Skeletal muscle cell (primary cell): Measurements from ENCODE around the gene MTA1.

Experiments used
- DNase-seq: peaks from one replicate; pipeline ENCODE4 v3.0.0-alpha.2; 2010; ENCODE audit warnings: low read depth
- H3K4me3 ChIP-seq: 2 replicates; pipeline ENCODE4 v1.5.1; 2011; ENCODE audit warnings: low read depth, mild to moderate bottlenecking, control low read depth, low read length, moderate library complexity

Gene MTA1

DNA sequence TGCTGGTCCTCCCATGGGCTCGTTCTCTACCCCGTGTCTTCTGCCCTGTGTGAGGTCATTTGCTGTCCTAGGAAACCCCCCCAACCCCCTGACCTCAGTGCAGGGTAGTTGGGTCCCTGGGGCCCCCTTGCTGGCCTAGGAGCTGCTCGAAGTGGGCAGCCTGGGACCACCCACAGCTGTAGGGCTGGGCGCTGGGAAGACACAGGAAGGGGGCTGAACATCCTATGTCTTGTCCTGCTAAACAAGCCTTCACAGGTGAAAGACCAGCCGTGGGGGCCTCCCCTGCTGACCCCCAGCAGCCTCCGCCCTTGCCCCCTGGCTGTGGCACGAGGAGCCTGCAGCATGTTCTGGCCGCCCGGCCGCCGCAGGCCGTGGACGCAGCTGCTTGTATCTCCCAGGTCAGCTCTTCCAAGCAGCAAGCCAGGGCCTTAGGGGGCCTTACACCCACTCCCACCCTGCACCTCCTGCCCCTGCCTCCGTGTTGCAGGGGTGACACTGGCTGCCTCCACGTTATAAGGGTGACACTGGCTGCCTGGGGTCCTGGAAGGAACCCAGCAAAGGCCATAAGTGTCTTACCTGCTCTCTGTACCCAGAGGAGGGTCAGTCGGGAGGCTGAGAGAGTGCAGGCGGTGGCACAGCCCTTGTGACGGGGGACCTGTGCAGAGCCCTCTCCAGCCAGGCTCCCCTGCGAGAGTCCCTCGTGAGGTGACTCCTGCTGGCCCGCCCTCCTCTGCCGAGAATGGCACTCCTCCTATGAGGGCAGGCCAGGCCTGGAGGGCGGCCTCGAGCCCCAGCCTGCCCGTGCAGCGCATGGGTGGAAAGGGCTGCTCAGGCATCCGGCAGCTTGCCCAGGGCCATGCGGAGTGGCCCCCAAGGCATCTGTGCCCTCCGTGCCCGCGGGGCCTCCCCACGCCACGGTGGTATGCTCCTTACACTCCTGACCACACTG lies 32.8 kb upstream of the MTA1 start:
- DNase-seq: no peak
- no peak overlapping the region for H3K4me3 ChIP-seq

DNA sequence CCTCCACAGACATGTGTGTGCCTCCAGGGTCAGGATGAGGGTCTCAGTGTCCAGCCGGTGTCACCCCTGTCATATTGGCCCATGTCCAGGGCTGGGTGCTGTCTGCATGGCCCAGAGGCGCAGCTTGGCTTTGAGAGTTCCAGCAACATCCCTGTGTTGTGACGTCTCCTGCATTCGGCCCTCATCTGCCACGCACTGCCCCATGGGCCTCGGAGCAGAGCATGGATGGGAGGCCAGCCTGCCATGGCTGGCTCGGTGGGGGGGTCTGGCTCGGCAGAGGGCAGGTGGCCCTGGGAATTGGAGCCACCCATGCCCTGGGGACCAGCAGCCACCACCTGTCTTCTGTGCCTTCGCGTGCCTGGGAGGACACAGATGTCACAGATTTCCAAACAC lies 32.1 kb upstream of the MTA1 start:
- no peak for DNase-seq

DNA sequence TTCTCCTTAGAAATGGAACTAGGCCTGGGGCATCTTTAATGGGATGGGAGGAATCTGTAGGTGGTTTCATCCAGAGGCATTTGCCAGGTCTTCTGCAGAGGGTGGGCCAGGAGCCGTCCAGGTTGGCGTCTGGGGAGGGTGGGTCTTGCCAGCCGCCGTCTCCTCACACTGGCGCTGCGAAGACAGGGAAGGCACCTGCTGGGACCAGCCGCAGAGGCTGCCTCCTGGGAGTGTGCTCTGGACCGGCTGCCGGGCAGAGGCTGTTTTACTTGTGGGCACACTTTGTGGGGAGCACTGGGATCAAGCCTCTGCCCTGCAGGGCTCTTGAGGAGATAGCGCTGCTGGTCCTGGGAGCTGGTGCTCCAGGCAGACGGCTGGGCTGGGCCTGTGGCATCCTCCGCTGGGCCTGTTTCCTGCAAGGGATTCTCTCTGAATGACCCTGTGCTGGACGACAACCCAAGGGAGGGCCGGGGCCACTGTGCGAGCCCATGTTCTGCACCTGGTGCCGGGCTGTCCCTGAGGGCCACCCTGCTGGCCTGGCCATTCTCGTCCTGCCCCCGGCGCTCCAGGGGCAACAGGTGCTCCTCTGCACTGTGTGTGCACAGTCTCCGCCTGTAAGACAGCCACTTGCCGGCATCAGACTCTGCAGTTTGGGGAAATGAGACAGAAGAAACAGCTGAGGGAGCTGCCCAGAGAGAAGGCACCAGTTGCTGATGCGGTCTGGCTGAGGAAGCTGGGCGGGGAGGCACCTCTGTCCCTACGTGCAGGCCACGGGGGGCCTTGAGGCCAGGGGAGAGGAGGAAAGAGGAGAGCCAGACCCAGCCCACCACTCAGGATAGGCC lies 31.3 kb upstream of the MTA1 start:
- no peak overlapping the region for H3K4me3 ChIP-seq
- no peak for DNase-seq

More for the DNA sequence above, 32.1 kb upstream of the MTA1 start:
- no peak overlapping the region for H3K4me3 ChIP-seq

DNA sequence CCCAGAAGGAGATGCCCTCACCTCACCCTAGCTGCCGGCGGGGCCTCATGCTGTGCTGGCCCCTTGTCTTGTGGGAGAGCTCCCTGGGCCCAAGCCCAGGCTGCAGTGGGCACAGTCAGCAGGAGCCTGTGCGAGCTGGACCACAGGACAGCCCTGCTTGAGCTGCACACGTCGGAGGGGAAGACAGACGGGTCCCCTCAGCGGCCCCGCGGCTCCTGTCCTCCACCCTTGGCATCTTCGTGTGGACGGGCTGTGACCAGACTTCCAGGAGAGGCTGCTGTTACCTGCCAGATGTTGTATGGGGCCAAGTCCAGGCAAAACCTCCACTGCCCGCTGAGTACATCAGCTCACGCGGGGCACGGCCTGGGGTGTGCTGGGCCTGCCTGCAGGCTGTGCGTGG lies 30.7 kb upstream of the MTA1 start:
- DNase-seq: no peak

DNA sequence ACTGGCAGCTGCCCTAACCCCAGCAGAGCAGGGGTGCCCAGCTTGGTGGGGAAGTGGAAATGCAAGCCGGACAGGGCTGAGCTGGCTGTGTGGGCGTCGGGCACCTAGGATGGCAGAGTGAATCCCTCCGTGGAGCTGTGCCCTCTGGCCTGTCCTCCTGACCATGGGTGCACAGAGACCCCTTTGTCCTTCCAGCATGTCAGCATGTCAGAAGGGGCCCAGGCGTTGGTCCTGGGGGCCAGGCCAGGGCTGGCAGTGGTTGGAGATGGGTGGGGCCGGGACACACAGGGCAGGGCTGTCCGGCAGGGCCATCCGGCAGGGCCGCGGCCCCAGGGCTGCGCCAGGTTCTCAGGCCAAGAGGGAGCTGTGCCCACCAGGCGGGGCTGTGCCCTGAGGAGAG lies 30.1 kb upstream of the MTA1 start:
- H3K4me3 ChIP-seq: no peak overlapping the region
- no peak for DNase-seq

More for the DNA sequence above, 30.7 kb upstream of the MTA1 start:
- H3K4me3 ChIP-seq: no peak overlapping the region

DNA sequence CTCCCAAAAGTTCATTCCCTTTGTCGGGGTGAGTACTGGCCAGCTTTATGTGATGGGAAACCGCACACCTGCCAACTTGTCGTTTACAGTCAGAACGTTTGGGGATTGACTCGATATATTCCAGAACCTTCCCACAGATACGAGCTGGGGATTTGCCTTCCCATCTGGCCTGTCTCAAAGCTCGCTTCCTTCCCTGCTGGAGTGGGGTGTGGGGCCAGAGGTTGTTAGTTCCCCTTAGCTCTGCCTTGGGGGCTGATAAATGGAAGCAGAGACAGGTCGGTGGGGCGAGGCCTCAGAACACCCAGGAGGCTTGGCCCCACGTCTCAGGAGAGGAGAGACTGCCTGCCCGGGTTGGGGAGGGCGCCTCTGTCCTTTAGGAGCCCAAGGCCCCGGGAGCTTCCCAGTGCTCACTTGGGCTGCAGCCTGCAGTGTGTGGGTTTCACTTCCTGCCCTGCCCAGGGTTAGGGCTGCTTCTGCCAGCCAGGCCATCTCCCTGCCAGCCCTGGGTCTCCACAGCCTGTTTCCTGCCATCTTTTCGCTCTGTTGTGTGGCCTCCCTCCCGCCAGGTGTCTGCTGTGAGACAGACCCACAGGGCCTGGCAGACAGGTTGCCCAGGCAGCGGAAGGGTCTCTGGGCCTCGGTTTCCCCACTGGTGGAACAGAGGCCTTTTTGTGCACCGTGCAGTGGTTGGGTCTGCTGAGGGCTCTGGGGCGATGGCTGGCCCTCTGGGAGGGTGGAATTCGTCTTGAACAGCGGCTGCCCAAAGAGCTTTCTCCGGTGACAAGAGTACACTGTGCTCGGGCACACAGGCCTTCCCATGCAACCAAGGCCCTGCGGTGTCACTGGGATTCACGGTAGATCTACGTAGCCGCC lies 29.4 kb upstream of the MTA1 start:
- no peak for DNase-seq
- H3K4me3 ChIP-seq: no peak overlapping the region

DNA sequence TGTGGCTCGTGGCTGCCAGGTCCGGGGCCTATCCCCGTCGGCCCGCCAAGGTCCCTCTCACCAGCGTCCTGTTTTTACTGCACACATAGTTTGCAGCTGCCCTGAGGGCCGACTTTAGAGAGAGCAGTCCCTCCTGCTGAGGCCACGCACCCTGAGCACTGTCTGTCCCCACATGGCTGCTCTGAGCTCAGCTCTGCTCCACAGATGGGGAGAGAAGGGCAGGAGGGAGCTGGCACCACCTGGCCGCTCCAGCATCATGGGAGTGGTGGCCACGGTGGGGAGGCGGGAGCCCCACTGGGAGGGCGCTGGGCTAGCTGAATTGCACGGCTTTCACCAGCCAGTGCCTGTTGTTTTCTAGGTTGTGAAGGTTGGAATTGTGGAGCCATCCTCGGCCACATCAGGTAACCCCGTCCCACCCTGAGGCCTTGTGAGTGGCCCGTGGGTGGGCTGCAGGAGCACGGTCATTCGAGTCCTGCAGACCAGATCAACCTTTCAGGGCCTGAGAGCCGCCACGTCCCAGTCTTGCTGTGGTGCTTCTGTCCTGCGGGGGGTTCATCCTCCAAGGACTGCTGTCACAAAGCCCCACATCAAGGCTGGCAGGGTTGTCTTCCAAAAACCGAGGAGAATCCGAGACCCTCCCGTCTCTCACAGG lies 28.7 kb upstream of the MTA1 start:
- DNase-seq: no peak
- no peak overlapping the region for H3K4me3 ChIP-seq

DNA sequence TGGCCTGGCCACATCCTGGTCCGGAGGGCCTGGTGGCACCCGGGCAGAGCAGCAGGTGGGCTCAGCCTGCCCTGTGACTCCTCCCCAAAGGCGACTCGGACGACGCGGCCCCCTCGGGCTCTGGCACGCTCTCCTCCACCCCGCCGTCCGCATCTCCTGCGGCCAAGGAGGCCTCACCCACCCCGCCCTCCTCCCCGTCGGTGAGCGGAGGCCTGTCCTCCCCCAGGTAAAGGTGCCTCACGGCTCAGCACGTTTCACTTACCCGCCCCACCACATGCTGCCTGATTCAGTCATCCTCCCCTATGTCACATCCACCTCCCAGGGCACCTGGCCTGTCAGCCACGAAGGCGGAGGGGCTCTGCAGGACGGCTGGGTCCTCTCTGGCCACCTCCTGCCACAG lies 28.1 kb upstream of the MTA1 start:
- H3K4me3 ChIP-seq: no peak overlapping the region
- no peak for DNase-seq

DNA sequence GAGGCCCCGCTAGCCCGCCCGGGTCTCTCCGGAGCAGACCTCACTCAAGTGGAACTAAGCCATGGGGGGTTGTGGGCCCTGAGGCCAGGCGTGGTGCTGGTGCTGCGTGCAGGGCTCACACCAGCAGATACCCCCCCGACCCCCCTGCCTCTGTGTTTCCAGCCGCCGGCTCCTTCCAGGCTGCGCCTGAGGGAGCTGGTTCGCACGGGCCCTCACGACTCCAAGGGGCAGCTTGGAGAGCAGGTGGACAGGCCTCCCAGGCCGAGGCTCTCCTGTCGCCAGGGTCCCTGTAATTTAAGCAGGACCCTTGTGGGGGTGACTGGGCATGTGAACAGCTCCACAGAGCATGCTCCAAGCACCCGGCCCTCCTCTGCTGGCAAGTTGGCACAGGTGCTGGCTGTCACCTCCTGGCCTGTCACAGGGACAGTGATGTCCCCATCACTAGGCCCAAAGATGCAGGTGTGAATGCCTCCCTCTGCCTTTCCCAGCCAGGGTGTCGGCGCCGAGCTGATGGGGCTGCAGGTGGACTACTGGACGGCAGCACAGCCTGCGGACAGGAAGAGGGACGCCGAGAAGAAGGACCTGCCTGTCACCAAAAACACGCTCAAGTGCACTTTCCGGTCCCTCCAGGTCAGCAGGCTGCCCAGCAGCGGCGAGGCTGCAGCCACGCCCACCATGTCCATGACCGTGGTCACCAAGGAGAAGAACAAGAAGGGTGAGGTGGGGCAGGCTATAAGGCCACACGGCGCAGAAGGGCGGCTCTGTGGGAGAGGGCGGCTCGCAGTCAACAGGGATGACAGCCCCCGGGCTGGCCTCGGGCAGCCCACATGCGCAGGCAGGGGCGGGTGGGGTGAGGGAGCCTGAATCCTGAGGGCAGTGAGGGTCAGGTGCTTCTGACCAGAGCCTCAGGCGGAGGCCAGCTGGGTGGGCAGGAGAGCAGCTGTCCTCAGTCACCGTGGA lies 27.2 kb upstream of the MTA1 start:
- H3K4me3 ChIP-seq: no peak overlapping the region
- no peak for DNase-seq

DNA sequence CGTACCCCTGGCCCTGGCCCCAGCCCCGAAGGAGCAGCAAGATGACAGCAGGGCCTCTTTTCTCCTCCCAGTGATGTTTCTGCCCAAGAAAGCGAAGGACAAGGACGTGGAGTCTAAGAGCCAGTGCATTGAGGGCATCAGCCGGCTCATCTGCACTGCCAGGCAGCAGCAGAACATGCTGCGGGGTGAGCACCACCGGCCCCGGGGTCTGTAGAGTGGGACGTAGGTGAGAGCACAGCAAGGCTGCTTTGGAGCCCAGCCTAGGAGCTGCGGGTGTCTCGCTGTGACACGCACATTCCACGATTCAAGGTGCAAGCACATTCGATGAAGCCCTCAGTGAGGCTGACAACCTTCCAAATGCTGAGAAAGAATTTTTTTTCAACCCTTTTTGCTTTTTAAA lies 26.5 kb upstream of the MTA1 start:
- no peak overlapping the region for H3K4me3 ChIP-seq
- no peak for DNase-seq

DNA sequence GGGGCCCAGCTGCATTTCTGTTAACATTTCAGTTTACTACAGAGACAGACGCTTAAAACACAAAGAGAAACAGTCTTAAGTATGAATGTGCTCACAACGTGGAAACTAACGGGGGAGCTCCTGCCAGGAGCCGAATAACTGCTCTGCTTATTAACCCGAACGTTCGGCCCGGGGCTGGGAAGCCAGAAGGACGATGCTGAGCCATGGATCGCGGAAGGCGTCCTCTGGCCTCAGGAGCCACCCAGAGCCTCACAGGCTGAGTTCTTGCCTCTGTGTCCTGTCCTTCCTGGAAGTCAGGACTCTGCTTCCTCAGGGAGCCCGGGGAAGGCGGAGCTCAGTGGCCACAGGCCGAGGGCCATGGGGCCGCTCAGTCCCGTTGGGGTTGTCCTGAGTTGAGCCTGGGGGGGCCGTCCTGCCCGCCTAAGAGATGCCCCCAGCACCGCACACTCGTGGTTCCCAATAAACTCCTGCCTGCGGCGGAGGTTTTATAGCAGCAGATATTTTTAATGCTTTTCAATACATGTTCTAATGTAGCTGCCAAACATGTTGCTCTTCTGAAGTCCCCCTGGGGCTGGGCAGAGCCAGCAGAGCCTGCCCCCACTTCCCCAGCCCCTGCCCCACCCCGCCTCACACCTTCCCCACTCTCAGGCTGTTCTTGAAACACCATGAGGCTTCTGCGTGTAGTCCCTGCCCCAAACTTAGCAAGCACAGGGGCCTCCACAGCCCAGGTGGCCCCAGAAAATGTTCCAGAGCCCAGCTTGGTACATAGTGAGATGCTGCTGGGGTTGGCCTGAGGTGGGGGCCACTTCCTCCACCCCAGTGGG lies 24.7 kb upstream of the MTA1 start:
- H3K4me3 ChIP-seq: no peak overlapping the region
- DNase-seq: no peak

DNA sequence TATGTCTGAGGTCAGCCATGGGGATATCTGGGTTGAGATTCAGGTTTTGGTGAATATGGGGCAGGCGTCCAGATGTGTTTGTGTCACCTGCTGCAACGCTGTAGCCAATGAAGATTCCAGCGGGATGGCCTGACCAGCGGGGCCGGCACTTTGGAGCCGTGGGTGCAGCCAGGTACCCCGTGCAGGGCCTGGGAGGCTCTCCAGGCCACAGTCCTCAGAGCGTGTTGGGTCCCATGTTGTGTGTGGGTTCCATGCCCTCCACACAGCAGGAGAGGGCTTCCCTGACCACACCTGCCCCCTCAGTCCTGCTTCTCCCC lies 24.1 kb upstream of the MTA1 start:
- DNase-seq: no peak
- no peak overlapping the region for H3K4me3 ChIP-seq

DNA sequence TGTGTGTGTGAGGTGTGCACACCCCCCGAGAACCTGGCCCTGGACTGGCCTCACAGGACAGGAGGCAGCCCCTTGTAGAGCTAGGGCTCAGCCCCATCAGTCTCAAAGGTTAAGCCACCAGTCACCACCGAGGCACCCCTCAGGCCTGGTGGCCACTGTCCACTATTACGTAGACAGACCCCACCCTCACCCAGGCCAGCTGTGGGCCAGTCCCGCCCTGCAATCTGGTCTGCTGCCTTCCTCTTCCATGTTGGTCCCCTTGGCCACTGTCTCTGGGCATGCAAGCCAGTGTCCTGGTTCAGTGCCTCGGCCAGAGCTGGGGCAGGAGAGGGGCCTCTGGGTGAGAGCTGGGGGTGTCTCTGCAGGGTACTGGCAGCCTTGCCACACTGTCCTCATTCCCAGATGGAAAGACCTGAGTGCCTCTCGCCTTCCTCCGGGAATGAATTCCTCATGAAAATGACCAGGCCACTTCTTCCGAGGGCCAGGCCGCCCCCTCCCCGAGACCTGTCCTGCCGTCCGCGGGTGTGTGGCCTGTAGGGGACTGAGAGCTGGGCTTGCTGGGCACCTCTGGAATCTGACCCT lies 22.2 kb upstream of the MTA1 start:
- DNase-seq: no peak

DNA sequence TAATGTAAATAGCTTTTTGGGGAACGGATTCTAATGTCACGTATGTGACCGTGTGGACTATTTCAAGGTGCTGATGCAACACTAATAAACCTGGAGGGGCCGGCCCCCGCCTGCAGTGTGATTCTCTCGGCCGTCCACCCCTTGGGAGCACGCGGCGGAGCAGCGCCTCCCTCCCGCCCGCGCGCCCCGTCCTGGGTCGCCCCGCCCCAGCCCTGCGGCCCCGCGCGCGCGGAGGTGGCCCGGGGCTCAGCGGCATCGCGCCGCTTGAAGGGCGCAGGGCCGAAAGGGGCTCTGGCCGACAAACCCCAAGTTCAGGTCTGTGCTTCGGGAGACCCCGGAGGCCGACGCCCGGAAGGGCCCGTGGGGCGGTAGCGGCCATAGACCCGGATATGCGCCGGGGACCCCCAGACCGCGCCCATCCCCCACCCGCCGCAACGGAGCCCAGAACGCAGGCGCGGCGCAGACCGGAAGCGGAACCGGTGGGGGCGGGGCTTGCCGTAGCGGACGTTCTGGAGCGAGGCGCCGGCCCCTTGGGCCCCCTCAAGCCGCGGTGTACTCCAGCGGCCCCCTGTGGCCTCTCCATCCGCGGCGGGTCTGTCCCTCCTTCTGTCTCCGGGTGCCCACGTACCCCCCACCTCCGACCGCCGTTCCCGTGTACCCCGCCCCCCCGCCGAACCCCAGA lies 21.4 kb upstream of the MTA1 start, which contains the start of gene TEX22:
Gene TEX22, plus strand, starts transcription at position 495 of the 682 bp plus-strand sequence. CDS start 803 bp downstream, outside the sequence.
- H3K4me3 ChIP-seq: peak within 1 kb of the TSS; percentile 80
- DNase-seq: peak; percentile 36

More for the DNA sequence above, 22.2 kb upstream of the MTA1 start:
- peak overlapping the region; percentile 80 for H3K4me3 ChIP-seq

DNA sequence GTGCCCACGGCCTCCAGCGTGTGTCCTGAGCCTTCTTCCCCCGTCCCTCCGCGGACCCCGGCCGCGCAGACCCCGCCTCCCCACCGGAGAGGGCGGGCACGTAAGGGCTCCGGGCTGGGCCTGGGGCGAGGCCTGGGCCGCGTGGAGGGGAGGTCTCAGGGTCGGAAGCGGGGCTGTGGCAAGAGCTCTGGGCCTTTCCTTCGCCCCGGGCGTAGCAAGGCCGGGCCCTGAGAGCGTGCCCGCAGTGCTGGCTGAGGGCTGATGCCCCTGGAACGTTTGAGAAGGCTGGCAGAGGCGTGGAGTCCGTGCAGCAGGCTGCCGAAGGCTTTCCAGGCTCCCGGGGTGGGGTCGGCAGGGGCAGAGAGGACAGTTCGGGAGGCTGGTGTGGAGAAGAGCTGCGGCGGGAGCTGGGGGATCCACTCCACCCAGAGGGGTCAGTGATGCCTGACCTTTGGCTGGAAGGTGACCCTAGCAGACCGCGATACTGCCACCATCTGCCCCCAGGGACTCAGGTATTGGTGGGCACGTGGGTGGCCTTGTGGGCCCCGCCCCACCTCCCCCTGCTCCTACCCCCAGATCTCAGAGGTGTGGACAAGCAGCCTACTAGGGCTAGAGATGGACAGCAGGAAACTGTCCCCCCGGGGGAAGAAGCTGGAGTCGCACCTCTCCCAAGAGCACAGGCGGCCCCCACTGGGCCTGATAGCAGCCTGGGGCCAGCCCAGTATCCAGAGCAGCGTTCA lies 20.7 kb upstream of the MTA1 start:
- no peak for DNase-seq
- peak overlapping the region; percentile 80 for H3K4me3 ChIP-seq

DNA sequence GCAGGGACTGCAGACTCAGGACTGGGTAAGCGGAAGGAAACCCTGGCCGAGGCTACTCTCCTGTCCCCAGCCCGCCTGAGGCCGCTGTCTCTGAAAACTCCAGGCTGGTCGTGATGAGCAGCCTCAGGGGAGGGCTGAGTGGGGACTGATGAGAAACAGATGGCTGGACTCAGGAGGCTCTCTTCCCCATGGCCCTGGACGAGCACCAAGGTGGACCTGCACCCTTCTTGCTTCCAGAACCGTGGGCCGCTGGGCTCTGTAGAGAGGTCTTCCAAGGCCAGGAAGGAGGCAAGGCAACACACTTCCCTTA lies 20.2 kb upstream of the MTA1 start:
- peak overlapping the region; percentile 80 for H3K4me3 ChIP-seq
- DNase-seq: no peak
